GM23338 (cell line): ENCODE results near the gene TRIO. TPM values are rescaled to one million over a fixed set of nuclear protein-coding genes. Genes with fewer than 3 reads are reported as not detected.

Source experiments
- ATAC-seq: fragments of 200-7000 bp; cut with Tn5 transposase; 3 replicates; pipeline ENCODE4 v1.9.1; 2020
- DNase-seq: peaks from one replicate; pipeline ENCODE4 v3.0.0-alpha.2; 2015; ENCODE audit warnings: low spot score
- H2AFZ ChIP-seq: fragments of 200-600 bp; sonication (generic); 2 replicates; pipeline ENCODE4 v1.8.0; 2016; ENCODE audit warnings: antibody characterized with exemption, mild to moderate bottlenecking, moderate library complexity
- H3F3A ChIP-seq: fragments of 200-600 bp; sonication (generic); replicated peaks from 2 replicates; pipeline ENCODE4 v1.8.0; 2017; ENCODE audit warnings: antibody characterized with exemption, mixed run types, low read depth
- H3K27ac ChIP-seq: fragments of 200-600 bp; sonication (generic); 2 replicates; pipeline ENCODE4 v1.6.1; 2016; ENCODE audit warnings: low read depth
- H3K27me3 ChIP-seq: fragments of 200-600 bp; sonication (generic); 2 replicates; pipeline ENCODE4 v1.8.0; 2016; ENCODE audit warnings: mild to moderate bottlenecking, mixed run types, moderate library complexity; ENCODE audit not compliant: insufficient read depth
- H3K36me3 ChIP-seq: fragments of 200-600 bp; sonication (generic); 2 replicates; pipeline ENCODE4 v1.8.0; 2016; ENCODE audit warnings: mild to moderate bottlenecking; ENCODE audit not compliant: insufficient read depth
- H3K4me1 ChIP-seq: fragments of 200-600 bp; sonication (generic); 2 replicates; pipeline ENCODE4 v1.8.0; 2016; ENCODE audit warnings: mild to moderate bottlenecking, moderate library complexity; ENCODE audit not compliant: insufficient read depth
- H3K4me2 ChIP-seq: fragments of 200-600 bp; sonication (generic); 2 replicates; pipeline ENCODE4 v1.7.1; 2017; ENCODE audit warnings: mixed run types
- H3K4me3 ChIP-seq: fragments of 200-600 bp; sonication (generic); 2 replicates; pipeline ENCODE4 v1.6.1; 2016; ENCODE audit warnings: mixed run types
- H3K79me2 ChIP-seq: fragments of 200-600 bp; sonication (generic); replicated peaks from 2 replicates; pipeline ENCODE4 v1.8.0; 2017; ENCODE audit warnings: mild to moderate bottlenecking; ENCODE audit not compliant: insufficient read depth
- H3K9me2 ChIP-seq: fragments of 200-600 bp; sonication (generic); 2 replicates; pipeline ENCODE4 v1.8.0; 2017; ENCODE audit not compliant: insufficient read depth
- H4K20me1 ChIP-seq: fragments of 200-600 bp; sonication (generic); replicated peaks from 2 replicates; pipeline ENCODE4 v1.8.0; 2017; ENCODE audit warnings: mild to moderate bottlenecking; ENCODE audit not compliant: insufficient read depth
- H3K27ac Mint-ChIP-seq: 2 replicates; pipeline ENCODE4 v1.8.0; 2020; ENCODE audit warnings: inconsistent platforms, mild to moderate bottlenecking, moderate library complexity, mixed read lengths
- H3K27me3 Mint-ChIP-seq: 3 replicates; pipeline ENCODE4 v1.8.0; 2022; ENCODE audit warnings: low read depth, mild to moderate bottlenecking, moderate library complexity, mixed read lengths, inconsistent platforms; ENCODE audit not compliant: insufficient read depth, poor library complexity
- H3K36me3 Mint-ChIP-seq: 3 replicates; pipeline ENCODE4 v1.8.0; 2021; ENCODE audit warnings: low read depth, mild to moderate bottlenecking, inconsistent platforms, moderate library complexity, mixed read lengths
- H3K4me1 Mint-ChIP-seq: 3 replicates; pipeline ENCODE4 v1.8.0; 2020; ENCODE audit warnings: mild to moderate bottlenecking, inconsistent platforms, mixed read lengths
- H3K4me3 Mint-ChIP-seq: 3 replicates; pipeline ENCODE4 v1.8.0; 2021; ENCODE audit warnings: moderate library complexity, mild to moderate bottlenecking, inconsistent platforms, mixed read lengths
- H3K9me3 Mint-ChIP-seq: 3 replicates; pipeline ENCODE4 v1.8.0; 2020; ENCODE audit warnings: moderate library complexity, mild to moderate bottlenecking, inconsistent platforms, mixed read lengths
- CREB1 ChIP-seq: fragments of 250-450 bp; sonication (Bioruptor Pico); IDR thresholded peaks from 2 replicates; pipeline ENCODE4 v1.5.0; 2020; ENCODE audit warnings: low read depth, mild to moderate bottlenecking, moderate library complexity
- CTCF ChIP-seq, 2 experiments: fragments of 200-600 bp in 1 of 2; sonication (generic) in 1 of 2; conservative IDR thresholded peaks; 2 replicates each; pipeline versions ENCODE4 v1.5.1 to v1.6.1; 2016 to 2017; ENCODE audit warnings: antibody characterized with exemption in 2 of 2, low read depth in 2 of 2, mild to moderate bottlenecking in 2 of 2, moderate library complexity in 1 of 2
- ETS1 ChIP-seq: IDR thresholded peaks from 2 replicates; pipeline ENCODE4 v1.6.1; 2016; ENCODE audit warnings: antibody characterized with exemption
- EZH2phosphoT487 ChIP-seq: fragments of 200-600 bp; sonication (generic); IDR thresholded peaks from one replicate; pipeline ENCODE4 v1.8.1; 2018; ENCODE audit warnings: antibody characterized with exemption; ENCODE audit not compliant: unreplicated experiment
- NANOG ChIP-seq: IDR thresholded peaks from 2 replicates; pipeline ENCODE4 v1.6.1; 2016; ENCODE audit warnings: antibody characterized with exemption, borderline replicate concordance
- POLR2AphosphoS5 ChIP-seq: IDR thresholded peaks from 2 replicates; pipeline ENCODE4 v1.6.1; 2016; ENCODE audit warnings: antibody characterized with exemption, low read depth
- REST ChIP-seq: IDR thresholded peaks from one replicate; pipeline ENCODE4 v1.6.1; 2018; ENCODE audit warnings: antibody characterized with exemption; ENCODE audit not compliant: unreplicated experiment
- STAT1 ChIP-seq: IDR thresholded peaks from one replicate; pipeline ENCODE4 v1.6.1; 2016; ENCODE audit warnings: antibody characterized with exemption; ENCODE audit not compliant: unreplicated experiment
- ZNF331 ChIP-seq: fragments of 250-450 bp; sonication (Bioruptor Pico); IDR thresholded peaks from 2 replicates; pipeline ENCODE4 v1.5.0; 2020; ENCODE audit warnings: low read depth, mild to moderate bottlenecking, moderate library complexity
- polyA plus RNA-seq: library from polyadenylated mRNA; unstranded; fragments of >200 nt; fragmentation: Nextera tagmentation; extraction: Ambion mirVana; gene quantifications from 2 replicates; pipeline ENCODE4 v1.2.1, GENCODE V29; 2016
- total RNA-seq: library from RNA; depleted of rRNA; stranded (reverse); fragments of >200 nt; shearing (Covaris generic); gene quantifications from 2 replicates; pipeline ENCODE4 v1.2.3, GENCODE V29; 2014

The TRIO gene
- total and polyA plus RNA-seq, 2 experiments from 2014 or later = 13.8 to 113 TPM

- ATAC-seq (no peak), DNase-seq (no peak)
- H3K4me1 Mint-ChIP-seq = peaks cover 57% of the 10 kb centered on the region
- Histone ChIP-seq H4K20me1 (peaks cover 8% of the 10 kb centered on the region; the same call in 1 of the 2 replicates), H3K27ac (no peak overlapping the region; the same call in 1 of the 2 replicates), H3K27me3 (no peaks in the 10 kb centered on the region), H3K4me1 (peaks cover 59% of the 10 kb centered on the region), H3K9me2 (peaks cover 2% of the 10 kb centered on the region), H3K79me2 (peaks cover 99% of the 10 kb centered on the region), H2AFZ (no peak overlapping the region), H3F3A (no peaks in the 10 kb centered on the region), H3K4me2 (no peak overlapping the region), H3K4me3 (no peak overlapping the region), H3K36me3 (no peaks in the 10 kb centered on the region)
- H3K4me3 Mint-ChIP-seq = no peak overlapping the region
- H3K27ac Mint-ChIP-seq = peak overlapping the region; percentile 61
- TF ChIP-seq REST = no peak
- no peak for TF ChIP-seq CREB1 (CRISPR knock-in tag)
- no peak for TF ChIP-seq ETS1
- no peak for TF ChIP-seq POLR2AphosphoS5
- no peak for TF ChIP-seq STAT1
- TF ChIP-seq CTCF (conservative IDR thresholded peaks at IDR 0.05; ENCODE audit: low read depth in 2 of 2) = no peak
- H3K9me3 Mint-ChIP-seq = no peaks in the 10 kb centered on the region
- H3K36me3 Mint-ChIP-seq = no peaks in the 10 kb centered on the region
- peaks cover 4% of the 10 kb centered on the region for H3K27me3 Mint-ChIP-seq
Measured at GRCh38 chr5:14226554-14226953, 83.4 kb downstream of the TRIO start.

- DNase-seq (no peak), ATAC-seq (no peak)
- Mint-ChIP-seq H3K4me3 (no peak overlapping the region), H3K9me3 (no peaks in the 10 kb centered on the region), H3K36me3 (no peaks in the 10 kb centered on the region), H3K27me3 (peaks cover 4% of the 10 kb centered on the region), H3K4me1 (peaks cover 56% of the 10 kb centered on the region), H3K27ac (peak overlapping the region; percentile 61)
- peaks cover 59% of the 10 kb centered on the region for H3K4me1 ChIP-seq
- H3K4me2 ChIP-seq = no peak overlapping the region
- peak overlapping the region; percentile 57; the same call in 1 of the 2 replicates for H3K27ac ChIP-seq
- no peaks in the 10 kb centered on the region for H3K9me2 ChIP-seq
- H3K27me3 ChIP-seq = no peaks in the 10 kb centered on the region
- no peak overlapping the region for H3K4me3 ChIP-seq
- TF ChIP-seq ZNF331 (CRISPR knock-in tag) (no peak), ETS1 (no peak), EZH2phosphoT487 (no peak), NANOG (no peak)
- H2AFZ ChIP-seq = no peak overlapping the region
- no peaks in the 10 kb centered on the region for H3K36me3 ChIP-seq
- peaks cover 8% of the 10 kb centered on the region; the same call in 1 of the 2 replicates for H4K20me1 ChIP-seq
- H3F3A ChIP-seq = no peaks in the 10 kb centered on the region
- peaks cover 99% of the 10 kb centered on the region for H3K79me2 ChIP-seq
Measured at GRCh38 chr5:14226992-14227391, 83.8 kb downstream of the TRIO start.
